K562 (cell line): ENCODE data around the gene CFAP54. TPM values are rescaled to one million over a fixed set of nuclear protein-coding genes. Genes with fewer than 3 reads are reported as not detected.

Experiments
- ATAC-seq: fragments of 200-7000 bp; cut with Tn5 transposase; 3 replicates; pipeline ENCODE4 v1.9.1; 2020; ENCODE audit warnings: moderate library complexity
- BruUV-seq: library from RNA; stranded (reverse); fragments of 400-500 nt; replicated peaks from 2 replicates; lab custom pipeline; 2021; lab: Mats Ljungman, UMichigan
- CTCF ChIA-PET: fragments of 300-600 bp; formaldehyde crosslinking; extraction: SDS; loops from one replicate; lab custom pipeline; 2021; ENCODE audit warnings: low intra/inter-chr PET ratio; lab: Yijun Ruan, JAX
- POLR2A ChIA-PET: fragments of 300-600, 350-650 bp; sonication (Branson Sonifier 250); formaldehyde crosslinking; extraction: SDS; loops from one replicate; lab custom pipeline; 2021; ENCODE audit warnings: antibody characterized with exemption, inconsistent platforms; lab: Yijun Ruan, JAX
- DNase-seq, 4 experiments: peaks; one replicate each; pipeline versions ENCODE4 v3.0.0 to v3.0.0-alpha.2; 2011 to 2018; ENCODE audit warnings: low spot score in 3 of 4, mixed read lengths in 3 of 4; ENCODE audit errors: extremely low read depth in 1 of 4
- FAIRE-seq: peaks from 2 replicates; lab custom pipeline; 2011; peaks lifted over from hg19 to GRCh38; lab: Jason Lieb, UNC
- H2AFZ ChIP-seq: 2 replicates; pipeline ENCODE4 v1.6.0; 2011; ENCODE audit warnings: low read depth, low read length, control low read depth, inconsistent platforms
- H3K27ac ChIP-seq: fragments of 200-600 bp; 3 replicates; pipeline ENCODE4 v1.8.0; 2011; ENCODE audit warnings: low read depth, mild to moderate bottlenecking, control low read depth, inconsistent platforms, low read length, moderate library complexity, mixed read lengths; ENCODE audit errors: extremely low read depth
- H3K27me3 ChIP-seq, 2 experiments: fragments of 300-600 bp in 1 of 2; 2 replicates in 1 of 2; 3 replicates in 1 of 2; pipeline versions ENCODE4 v1.6.0 to v1.8.0; 2011; ENCODE audit warnings: inconsistent platforms in 2 of 2, low read length in 2 of 2, mild to moderate bottlenecking in 1 of 2, mixed read lengths in 1 of 2, moderate library complexity in 1 of 2; ENCODE audit not compliant: control insufficient read depth in 2 of 2, insufficient read depth in 2 of 2
- H3K36me3 ChIP-seq: fragments of 300-600 bp; 3 replicates; pipeline ENCODE4 v1.8.0; 2011; ENCODE audit warnings: mild to moderate bottlenecking, low read length, inconsistent platforms; ENCODE audit not compliant: control insufficient read depth, insufficient read depth
- H3K4me1 ChIP-seq, 2 experiments: fragments of 200-600 bp in 1 of 2; replicated peaks in 1 of 2; 2 replicates in 1 of 2; 3 replicates in 1 of 2; pipeline versions ENCODE4 v1.5.1 to v1.8.0; 2011; ENCODE audit warnings: inconsistent platforms in 2 of 2, low read length in 2 of 2, mild to moderate bottlenecking in 1 of 2, mixed read lengths in 1 of 2, moderate library complexity in 1 of 2; ENCODE audit not compliant: control insufficient read depth in 2 of 2, insufficient read depth in 2 of 2
- H3K4me2 ChIP-seq: 2 replicates; pipeline ENCODE4 v1.6.1; 2011; ENCODE audit warnings: low read length, control low read depth, inconsistent platforms, mixed read lengths; ENCODE audit not compliant: insufficient read depth
- H3K4me3 ChIP-seq: fragments of 200-600 bp; sonication (generic), shearing (Covaris generic); 2 replicates; pipeline ENCODE4 v1.5.1; 2016; ENCODE audit warnings: control low read depth, inconsistent platforms
- H3K79me2 ChIP-seq: fragments of 200-600 bp; 3 replicates; pipeline ENCODE4 v1.8.0; 2011; ENCODE audit warnings: low read length, inconsistent platforms; ENCODE audit not compliant: control insufficient read depth, insufficient read depth
- H3K9ac ChIP-seq, 2 experiments: 2 replicates each; pipeline versions ENCODE4 v1.6.0 to v1.6.1; 2011; ENCODE audit warnings: low read depth in 2 of 2, low read length in 2 of 2, control low read depth in 1 of 2, inconsistent platforms in 1 of 2, mild to moderate bottlenecking in 1 of 2, mixed read lengths in 1 of 2; ENCODE audit not compliant: insufficient read depth in 1 of 2
- H3K9me1 ChIP-seq: one replicate; pipeline ENCODE4 v1.6.0; 2011; ENCODE audit warnings: inconsistent platforms, mild to moderate bottlenecking, low read length, moderate library complexity; ENCODE audit not compliant: control insufficient read depth, insufficient read depth
- H3K9me3 ChIP-seq: replicated peaks from 2 replicates; pipeline ENCODE4 v1.5.1; 2011; ENCODE audit warnings: low read depth, low read length, inconsistent platforms; ENCODE audit not compliant: control insufficient read depth, insufficient read depth
- H4K20me1 ChIP-seq: replicated peaks from 2 replicates; pipeline ENCODE4 v1.6.1; 2011; ENCODE audit warnings: low read length, inconsistent platforms, mixed read lengths; ENCODE audit not compliant: control insufficient read depth, insufficient read depth
- ATF3 ChIP-seq, 2 experiments: fragments of 450-650 bp in 1 of 2; sonication (generic) in 1 of 2; formaldehyde crosslinking in 1 of 2; IDR thresholded peaks in 1 of 2; conservative IDR thresholded peaks in 1 of 2; 2 replicates each; pipeline versions ENCODE4 v1.6.1 to v1.8.1; 2016 to 2023; ENCODE audit warnings: mild to moderate bottlenecking in 2 of 2, moderate library complexity in 2 of 2, inconsistent platforms in 1 of 2, missing genetic modification reagents in 1 of 2
- FOS ChIP-seq: IDR thresholded peaks from 3 replicates; pipeline ENCODE4 v1.6.1; 2011; ENCODE audit not compliant: insufficient read length; ENCODE audit errors: extremely low read depth
- MEIS2 ChIP-seq: fragments of 450-650 bp; IDR thresholded peaks from 2 replicates; pipeline ENCODE4 v1.6.1; 2014; ENCODE audit warnings: mild to moderate bottlenecking; ENCODE audit not compliant: partially characterized antibody
- SRF ChIP-seq, 2 experiments: fragments of 250-450, 450-650 bp in 1 of 2; sonication (Bioruptor Pico) in 1 of 2; sonication (generic) in 1 of 2; formaldehyde crosslinking; IDR thresholded peaks; 2 replicates each; pipeline versions ENCODE4 v1.5.0 to v1.5.1; 2020 to 2022; ENCODE audit warnings: mild to moderate bottlenecking in 1 of 2, missing genetic modification reagents in 1 of 2
- TRIM28 ChIP-seq: fragments of 450-650 bp; IDR thresholded peaks from 2 replicates; pipeline ENCODE4 v1.6.1; 2017
- U2AF2 ChIP-seq: fragments of 200-400 bp; formaldehyde crosslinking; optimal IDR thresholded peaks from 2 replicates; pipeline ENCODE3; 2017; ENCODE audit warnings: low read depth, mild to moderate bottlenecking, low read length
- ZNF436 ChIP-seq: fragments of 250-450, 450-650 bp; sonication (Bioruptor Pico); formaldehyde crosslinking; IDR thresholded peaks from 2 replicates; pipeline ENCODE4 v1.7.0; 2020; ENCODE audit warnings: mild to moderate bottlenecking
- WGBS: fragments of 100-300 bp; shearing (Covaris generic); methylation state at CpG from one replicate; pipeline ENCODE4 v1.1.6; 2016; ENCODE audit warnings: low coverage, mixed read lengths; ENCODE audit not compliant: insufficient coverage; ENCODE audit errors: missing lambda C conversion rate; 5-methylcytosine and 5-hydroxymethylcytosine counted together
- in situ Hi-C: fragments of 300-500 bp; cut with MboI; formaldehyde crosslinking; loops from 4 replicates; pipeline ENCODE4 v1.15.0; 2018; ENCODE audit warnings: inconsistent platforms, mixed read lengths
- intact Hi-C: fragments of 100-400 bp; cut with micrococcal nuclease; formaldehyde crosslinking; loops from 2 replicates; pipeline ENCODE4 v1.14.2; 2022
- polyA plus RNA-seq, 8 experiments: library from polyadenylated mRNA; depleted of rRNA in 4 of 8; stranded (reverse) in 5 of 8; unstranded in 3 of 8; fragments of >200 nt; fragmentation: Nextera tagmentation in 2 of 8; fragmentation: Illumina TruSeq in 1 of 8; extraction: Ambion mirVana in 2 of 8; extraction: Trizol in 1 of 8; gene quantifications; 2 replicates each; pipeline versions ENCODE4 v1.2.1 to v1.2.3, GENCODE V29; 2011 to 2014; ENCODE audit warnings: inconsistent platforms in 1 of 8, missing spikeins in 1 of 8
- total RNA-seq, 7 experiments: library from RNA; depleted of rRNA in 6 of 7; stranded (reverse); fragments of >200 nt in 6 of 7; fragmentation: Illumina TruSeq in 2 of 7; extraction: Trizol in 2 of 7; gene quantifications; 2 replicates each; pipeline versions ENCODE4 v1.2.1 to v1.2.3, GENCODE V29; 2011 to 2021; ENCODE audit warnings: low replicate concordance in 1 of 7

Gene CFAP54
- total and polyA plus RNA-seq, 9 of the 15 experiments (the other 6 are each of a cell fraction or from before 2014, with no cell fraction given) = 0.03 to 0.23 (median 0.10) TPM; not detected in 3

GRCh38 chr12:96466939-96467751, 22.2 kb upstream of the CFAP54 start:
- ATAC-seq (no peak), DNase-seq (no peak), FAIRE-seq (no peak)
- H4K20me1 ChIP-seq = no peaks in the 10 kb centered on the region
- BruUV-seq = no TSS peak
- ChIA-PET POLR2A (no interaction called here), CTCF (no interaction called here)
- no peak overlapping the region for H3K27ac ChIP-seq
- intact Hi-C loops (no loop called here), in situ Hi-C loops (no loop called here)
- no peaks in the 10 kb centered on the region for H3K9me3 ChIP-seq
- H3K9ac ChIP-seq = no peak overlapping the region
- no peak overlapping the region for H3K4me3 ChIP-seq
- no peak overlapping the region for H3K4me2 ChIP-seq
- 15% methylated on average over 3 of the region's 3 CpGs for WGBS
- no peaks in the 10 kb centered on the region for H3K9me1 ChIP-seq
- H3K4me1 ChIP-seq = no peaks in the 10 kb centered on the region
- H3K27me3 ChIP-seq = no peaks in the 10 kb centered on the region
- H2AFZ ChIP-seq = no peak overlapping the region
- TF ChIP-seq SRF (CRISPR knock-in tag; IDR thresholded peaks at IDR 0.05) = no peak
- no peak for TF ChIP-seq ZNF436 (CRISPR knock-in tag)
- TF ChIP-seq ATF3 (IDR thresholded peaks at IDR 0.05) = peak; percentile 34; the same call in 1 of the 2 replicates
- TF ChIP-seq ATF3 (CRISPR knock-in tag; conservative IDR thresholded peaks at IDR 0.05) = no peak
- TF ChIP-seq FOS = no peak
- TF ChIP-seq TRIM28 = no peak
- no peak for TF ChIP-seq MEIS2
- TF ChIP-seq U2AF2 = no peak
- no peaks in the 10 kb centered on the region for H3K79me2 ChIP-seq
- no peaks in the 10 kb centered on the region for H3K36me3 ChIP-seq
